GM18507 (cell line): Measurements from ENCODE around the gene UBAC2.

Source experiments
- DNase-seq: peaks from one replicate; pipeline ENCODE4 v3.0.0; 2011; ENCODE audit warnings: low read depth; ENCODE audit not compliant: insufficient read length; ENCODE audit errors: extremely low spot score
- FAIRE-seq: peaks from 2 replicates; lab custom pipeline; 2011; peaks lifted over from hg19 to GRCh38; lab: Jason Lieb, UNC

Gene UBAC2

DNA sequence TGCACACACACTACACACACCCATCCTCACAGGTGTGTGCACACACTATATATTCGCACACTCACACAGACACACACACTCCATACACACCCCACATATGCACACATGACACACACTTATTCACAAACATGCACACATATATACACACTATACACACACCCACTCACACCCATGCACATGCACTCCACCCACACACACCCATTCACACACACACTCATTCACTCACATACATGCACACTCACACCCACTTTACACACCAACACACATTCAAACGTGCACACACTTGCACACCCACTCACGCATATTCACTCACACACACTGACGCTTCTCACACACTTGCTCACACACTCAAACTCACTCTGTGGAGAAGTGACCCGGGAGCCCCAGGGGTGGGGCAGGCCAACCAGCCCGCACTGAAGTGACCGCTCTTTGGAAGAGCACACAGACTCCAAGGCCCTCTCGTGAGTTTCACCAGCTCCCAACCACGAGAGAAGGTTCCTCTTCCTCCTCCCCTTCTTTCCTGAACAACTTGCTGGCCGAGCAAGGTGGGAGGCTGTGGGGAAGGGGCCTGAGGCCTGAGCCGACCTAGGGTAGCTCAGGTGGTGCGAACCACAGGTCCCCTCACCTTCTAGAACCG, 214.5 kb downstream of the UBAC2 start:
- DNase-seq = no peak
- FAIRE-seq = no peak

DNA sequence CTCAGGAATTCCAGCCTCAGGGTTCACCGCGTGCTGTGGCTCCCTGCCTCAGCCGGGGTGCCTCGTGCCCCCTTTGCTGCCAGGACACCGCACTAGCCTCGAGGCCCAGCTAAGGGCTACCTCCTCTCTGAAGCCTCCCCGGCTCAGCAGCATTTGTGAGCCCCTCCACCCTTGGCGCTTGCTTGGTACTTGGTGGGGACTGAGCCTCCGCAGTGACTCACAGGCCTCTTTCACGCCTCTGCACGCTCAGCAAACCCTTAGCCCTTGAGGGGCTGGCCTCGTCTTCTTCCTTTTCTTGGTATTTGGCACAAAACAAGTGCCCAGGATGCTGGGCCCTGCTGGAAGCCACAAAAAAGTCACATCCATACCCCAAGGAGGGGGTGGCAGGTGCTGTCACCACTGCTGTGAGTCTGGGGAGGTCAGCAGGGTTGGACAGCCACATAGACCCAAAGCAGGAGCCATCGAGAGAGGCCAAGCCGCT, 215.2 kb downstream of the UBAC2 start:
- no peak for FAIRE-seq
- DNase-seq = no peak

DNA sequence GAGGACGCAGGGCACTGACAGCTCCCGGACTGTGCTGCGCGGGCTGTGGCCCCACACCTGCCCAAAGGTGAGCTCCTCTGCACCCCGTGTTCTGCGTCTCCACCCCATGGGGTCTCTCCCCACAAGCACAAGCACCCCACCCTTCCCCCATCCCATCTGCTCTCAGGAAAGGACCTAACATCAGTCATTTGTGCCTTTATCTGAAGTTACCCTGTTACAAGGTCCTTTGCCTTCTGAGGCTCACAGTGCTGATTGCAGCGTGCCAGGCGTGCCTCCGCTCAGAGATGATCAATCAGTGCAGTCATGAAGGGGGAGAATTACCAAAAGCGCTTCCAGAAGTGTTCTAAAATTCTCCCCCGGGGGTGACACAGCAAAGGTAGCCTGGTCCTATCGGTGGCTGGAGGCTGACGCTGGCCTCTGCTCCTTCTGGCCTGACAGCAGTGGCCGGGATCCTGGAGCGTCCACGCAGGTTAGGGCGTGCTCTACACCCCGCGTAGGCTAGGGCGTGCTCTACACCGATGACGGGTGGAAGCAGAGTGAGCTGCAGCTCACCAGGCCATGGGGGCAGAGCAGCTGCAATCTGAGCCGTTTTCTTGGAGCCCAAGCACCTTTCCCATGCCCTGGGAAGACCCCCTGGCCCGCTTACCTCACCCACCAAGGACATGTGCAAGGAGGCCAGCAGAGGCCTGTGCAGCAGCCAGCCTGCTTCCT, 215.9 kb downstream of the UBAC2 start:
- DNase-seq = no peak
- FAIRE-seq = no peak

DNA sequence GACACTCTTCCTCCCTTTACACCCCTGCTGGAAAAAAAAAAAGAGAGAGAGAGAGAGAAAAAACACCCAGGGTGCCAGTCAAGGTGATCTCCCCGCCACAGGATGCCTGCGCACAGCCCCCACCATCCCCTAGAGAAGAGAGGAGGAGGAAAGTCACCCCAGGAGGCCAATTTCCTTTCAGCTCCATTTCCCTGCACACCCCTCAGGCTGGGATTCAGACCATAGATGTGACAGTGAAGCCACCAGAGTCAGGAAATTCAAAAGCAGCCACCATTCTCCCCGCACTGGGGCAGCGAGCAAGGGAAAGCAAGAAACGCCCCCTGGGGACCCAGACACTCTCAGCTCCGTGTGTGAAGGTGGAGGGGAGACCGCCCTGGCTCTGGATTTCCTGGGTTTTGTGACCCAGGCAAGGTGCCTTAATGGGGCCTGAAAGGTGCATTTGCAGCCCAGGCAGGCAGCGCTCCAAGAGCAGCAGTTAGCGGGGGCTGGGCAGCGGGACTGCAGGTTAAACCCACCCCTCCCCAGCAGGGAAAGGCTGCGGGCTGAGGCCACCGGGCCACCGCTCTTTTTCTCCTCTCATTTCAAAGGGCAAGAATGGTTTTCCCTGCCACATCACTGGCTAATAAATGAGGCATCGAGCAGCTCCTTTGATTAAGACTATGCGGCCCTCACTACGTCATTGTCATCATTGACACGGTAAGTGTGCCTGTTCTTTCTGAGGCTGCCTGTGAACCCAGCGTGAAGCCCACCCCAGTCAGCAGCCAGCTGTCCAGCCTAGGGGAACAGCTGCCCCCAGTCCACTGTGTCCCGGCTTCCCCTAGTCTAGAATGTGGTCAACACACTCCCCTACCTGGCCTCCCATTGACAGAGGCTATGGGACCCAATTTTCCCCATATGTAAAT, 216.8 kb downstream of the UBAC2 start:
- FAIRE-seq = no peak
- no peak for DNase-seq

DNA sequence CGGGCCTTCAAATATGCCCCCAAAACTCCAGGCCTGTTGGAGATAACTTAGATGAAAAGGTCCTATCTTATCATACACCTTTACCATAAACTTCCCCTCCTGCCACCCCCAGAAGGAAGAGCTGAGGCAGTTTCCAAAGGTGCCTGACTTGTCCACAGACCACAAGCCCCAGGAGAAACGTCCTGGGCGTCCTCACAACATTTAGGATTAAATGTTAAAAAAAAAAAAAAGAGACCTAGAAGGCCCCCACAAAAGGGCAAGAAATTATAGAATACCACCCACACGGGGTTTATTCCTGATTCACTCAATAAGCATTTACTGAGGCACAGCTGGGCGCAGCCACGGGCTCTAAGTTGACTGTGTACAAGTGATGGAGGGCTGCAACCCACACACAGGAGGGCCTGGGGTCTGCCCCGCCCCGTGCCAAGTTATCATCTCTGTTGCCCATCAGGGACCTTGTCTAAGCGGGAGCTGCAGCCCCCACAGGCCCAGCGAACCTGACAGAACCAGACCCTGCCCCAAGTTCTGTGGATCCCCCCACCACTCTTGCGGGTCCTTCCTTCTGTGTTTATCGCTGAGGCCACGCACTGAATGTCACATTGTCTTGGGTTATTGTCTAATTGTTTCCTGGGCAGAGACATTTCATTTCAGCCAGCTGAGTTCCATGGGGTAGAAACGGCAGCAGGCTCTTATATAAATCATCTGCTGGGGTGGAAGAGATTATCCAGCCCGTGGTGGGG, 217.6 kb downstream of the UBAC2 start:
- FAIRE-seq (no peak), DNase-seq (no peak)

DNA sequence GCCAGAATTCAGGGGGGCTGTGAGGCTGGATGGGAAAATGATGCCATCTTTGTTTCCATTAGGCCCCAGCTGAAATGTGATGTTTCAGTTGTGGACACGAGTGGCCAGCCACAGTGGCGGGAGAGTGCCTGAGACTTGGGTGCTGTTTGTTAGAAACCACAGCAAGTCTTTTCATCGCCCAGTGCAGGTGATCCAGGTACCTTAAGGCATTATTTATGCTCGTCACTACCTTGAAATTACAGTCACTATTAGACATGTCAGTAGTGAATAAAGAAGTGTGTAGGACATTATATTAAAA, 218.1 kb downstream of the UBAC2 start:
- DNase-seq (no peak), FAIRE-seq (no peak)

DNA sequence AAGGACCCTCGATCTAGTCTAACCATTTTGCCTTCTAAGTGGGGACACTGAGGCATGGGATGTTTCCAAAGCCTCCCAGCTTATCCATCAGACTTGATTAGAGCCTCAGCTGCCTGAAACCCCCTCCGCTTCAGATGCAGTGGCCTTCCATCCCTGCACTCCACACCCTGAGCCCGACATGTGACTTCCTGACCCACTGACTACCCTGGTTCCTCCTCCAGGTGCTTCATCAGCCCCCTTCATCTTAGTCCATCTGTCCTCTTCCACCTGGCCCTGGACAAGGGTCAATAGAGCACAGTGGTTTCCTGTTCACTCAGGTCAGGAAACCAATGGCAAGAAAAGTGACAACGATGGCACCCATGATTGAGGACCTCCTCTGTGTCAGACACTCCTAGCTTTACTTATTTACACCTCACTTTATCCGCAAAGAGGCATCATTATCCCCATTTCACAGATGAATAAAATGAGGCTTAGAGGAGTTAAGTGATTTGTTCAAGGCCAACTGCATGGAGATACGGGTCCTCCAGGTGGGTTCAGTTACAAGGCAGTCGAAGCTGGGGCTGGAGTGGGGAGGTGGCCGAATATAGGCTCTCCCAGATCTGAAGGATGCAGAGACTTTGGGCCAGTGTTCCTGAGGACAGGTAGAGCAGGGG, 219.1 kb downstream of the UBAC2 start:
- no peak for FAIRE-seq
- no peak for DNase-seq

DNA sequence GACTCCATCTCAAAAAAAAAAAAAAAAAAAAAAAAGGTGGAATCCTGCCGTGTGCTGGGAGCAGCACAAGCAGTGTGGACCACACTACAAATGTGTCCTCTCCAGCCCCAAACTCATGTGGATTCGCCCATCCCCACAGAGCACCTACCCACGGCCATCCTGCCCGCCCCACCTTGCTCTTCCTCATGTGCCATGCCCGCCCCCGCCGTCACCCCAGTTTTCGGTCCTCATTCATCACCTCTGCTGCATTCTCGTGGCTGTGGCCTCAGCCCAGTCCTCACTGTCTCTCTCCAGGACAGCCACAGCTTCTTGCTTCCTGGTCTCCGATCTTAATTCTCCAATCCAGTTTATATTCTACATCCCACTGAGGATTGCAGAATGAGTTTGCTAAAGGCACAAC, 220.6 kb downstream of the UBAC2 start:
- DNase-seq = no peak
- peak; percentile 54 for FAIRE-seq

DNA sequence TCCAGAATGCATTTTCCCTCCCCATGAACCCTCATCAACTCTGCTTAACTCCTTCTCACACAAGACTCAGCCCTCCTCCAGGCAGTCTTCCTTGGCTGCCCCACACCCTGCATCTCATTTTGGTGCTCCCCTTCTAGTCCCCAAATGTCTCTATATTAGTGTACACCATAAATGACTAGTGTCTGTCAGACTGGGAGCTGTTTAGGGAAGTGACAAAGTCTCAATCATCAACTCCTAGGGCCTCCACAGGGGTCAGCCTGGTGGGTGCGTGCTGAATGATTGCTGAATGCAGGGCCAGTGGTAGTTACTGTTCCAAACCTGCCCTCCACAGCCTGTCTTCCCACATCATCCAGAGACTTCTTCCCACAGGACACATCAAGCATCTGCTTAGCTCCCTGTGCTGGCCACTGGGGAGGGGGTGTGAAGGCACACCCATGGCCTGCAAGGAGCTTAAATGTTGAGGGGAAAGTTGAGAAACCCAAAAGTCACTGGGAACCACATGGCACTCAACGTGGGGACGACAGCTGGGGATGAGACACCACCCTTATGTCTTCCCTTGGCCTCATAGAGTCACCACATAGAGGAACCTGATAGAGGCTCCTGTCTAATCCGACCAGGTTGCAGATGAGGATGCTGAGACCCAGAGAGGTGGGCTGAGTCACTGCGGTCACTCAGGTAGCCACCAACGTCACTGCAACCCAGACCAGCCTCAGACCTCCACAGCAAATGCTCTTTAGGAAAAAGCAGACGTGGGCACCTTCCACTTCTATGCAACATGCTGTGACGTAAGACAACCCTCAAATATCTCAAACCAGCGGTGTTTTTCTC, 221.3 kb downstream of the UBAC2 start:
- peak; percentile 79 for FAIRE-seq
- DNase-seq = no peak

DNA sequence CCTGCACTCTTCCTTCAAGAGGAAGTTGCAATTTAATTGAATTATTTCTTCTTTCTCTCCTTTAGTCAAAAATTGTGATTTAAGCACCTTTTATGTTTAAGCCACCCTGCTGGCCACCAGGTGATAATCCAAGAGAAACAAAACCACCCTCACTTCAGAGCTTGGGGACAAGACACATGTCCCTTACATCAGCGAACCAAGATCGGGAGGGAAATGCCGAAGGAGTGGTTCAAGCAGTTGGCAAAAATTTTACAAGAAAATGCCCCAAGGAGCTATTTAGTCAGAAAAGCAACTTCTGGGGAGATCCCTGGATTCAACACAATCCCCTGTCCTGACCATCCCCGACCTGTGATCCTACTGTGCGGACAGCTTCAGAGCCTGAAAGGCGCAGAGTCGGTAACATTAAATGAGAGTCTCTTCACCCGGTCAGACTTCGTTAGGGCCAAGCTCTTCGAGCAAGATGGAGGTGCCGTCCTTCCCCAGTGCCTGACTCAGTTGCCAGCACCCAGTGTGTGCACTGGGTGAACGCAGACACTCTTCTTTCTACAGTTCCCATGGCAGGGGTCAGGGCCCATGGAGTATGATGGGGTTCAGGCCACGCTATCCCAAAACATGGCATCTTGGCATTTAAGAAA, 222.0 kb downstream of the UBAC2 start:
- DNase-seq (no peak), FAIRE-seq (no peak)

DNA sequence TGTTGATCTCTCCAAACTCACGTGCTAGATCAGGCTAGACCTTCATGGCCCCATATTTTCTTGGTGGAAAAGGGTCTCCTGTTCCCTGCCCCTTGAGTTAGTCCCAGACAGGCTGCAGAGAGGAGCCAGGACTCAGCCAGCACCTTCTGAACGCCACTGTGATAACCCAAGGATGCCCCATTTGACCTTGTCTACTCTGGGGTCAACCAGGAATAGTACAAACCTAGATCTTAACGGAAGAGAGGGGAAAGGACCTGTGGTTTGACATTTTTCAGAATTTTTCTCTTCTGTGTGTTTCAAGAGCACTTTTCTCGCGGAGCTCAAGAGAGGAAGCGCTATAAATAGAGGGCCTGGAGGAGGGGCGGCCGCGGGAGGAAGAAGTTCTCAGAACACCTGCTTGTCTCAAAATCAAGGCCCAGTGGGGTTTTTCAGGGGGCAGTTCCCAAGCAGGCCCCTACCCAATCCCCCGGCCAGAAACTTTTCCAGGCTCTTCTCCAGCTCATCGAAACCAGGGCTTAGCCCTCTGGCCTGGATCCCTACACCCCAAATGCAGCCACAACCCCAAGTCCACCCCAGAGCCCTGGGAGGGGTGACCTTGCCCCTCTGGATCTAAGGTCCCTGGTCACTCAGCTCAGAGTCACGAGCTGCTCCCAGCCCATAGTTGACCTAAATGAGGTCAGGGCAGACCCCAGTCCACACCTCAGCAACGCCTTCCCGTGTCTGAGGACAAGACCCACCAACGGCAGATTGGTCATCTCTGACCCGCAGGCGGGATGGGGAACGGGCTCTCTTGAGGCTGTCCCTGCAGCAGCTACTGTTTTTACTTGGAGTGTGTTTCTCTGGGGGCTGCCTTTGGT, 225.1 kb downstream of the UBAC2 start:
- FAIRE-seq (peak; percentile 100), DNase-seq (no peak)

DNA sequence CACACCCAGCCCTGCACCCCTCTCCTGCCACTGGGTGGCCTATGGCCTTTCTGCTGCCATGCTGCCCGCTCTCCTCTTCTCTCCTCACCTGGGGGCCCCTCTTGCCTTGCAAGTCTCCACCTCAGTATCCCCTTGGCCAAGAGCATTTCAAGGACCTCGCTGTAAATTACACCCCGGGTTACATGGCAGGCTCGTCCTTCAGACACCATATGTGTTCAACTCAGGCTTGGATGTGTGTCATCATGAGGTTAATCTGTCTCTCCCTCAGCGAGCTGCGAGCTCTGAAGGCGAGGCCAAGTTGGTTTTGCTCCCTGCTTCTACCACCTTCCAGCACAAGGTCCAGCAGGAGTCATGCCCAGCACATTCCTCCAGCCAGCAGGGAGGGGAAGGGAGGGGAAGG, 225.8 kb downstream of the UBAC2 start:
- DNase-seq (no peak), FAIRE-seq (peak; percentile 51)

DNA sequence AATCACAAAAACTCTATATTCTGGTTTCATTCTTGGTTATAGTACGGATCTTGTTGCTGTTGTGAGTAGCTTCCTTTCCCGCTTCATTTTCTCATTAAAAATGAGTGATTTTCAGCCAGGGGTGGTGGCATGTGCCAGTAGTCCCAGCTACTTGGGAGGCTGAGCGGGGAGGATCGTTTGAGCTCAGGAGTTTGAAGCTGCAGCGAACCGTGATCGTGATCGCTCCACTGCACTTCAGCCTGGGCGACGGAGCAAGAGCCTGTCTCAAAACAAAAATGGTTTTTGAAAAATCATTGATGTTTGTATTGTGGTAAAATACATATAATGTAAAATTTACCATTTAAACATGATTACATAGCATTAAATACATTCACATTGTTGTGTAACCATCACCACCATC, 229.0 kb downstream of the UBAC2 start:
- FAIRE-seq (peak; percentile 79), DNase-seq (no peak)

DNA sequence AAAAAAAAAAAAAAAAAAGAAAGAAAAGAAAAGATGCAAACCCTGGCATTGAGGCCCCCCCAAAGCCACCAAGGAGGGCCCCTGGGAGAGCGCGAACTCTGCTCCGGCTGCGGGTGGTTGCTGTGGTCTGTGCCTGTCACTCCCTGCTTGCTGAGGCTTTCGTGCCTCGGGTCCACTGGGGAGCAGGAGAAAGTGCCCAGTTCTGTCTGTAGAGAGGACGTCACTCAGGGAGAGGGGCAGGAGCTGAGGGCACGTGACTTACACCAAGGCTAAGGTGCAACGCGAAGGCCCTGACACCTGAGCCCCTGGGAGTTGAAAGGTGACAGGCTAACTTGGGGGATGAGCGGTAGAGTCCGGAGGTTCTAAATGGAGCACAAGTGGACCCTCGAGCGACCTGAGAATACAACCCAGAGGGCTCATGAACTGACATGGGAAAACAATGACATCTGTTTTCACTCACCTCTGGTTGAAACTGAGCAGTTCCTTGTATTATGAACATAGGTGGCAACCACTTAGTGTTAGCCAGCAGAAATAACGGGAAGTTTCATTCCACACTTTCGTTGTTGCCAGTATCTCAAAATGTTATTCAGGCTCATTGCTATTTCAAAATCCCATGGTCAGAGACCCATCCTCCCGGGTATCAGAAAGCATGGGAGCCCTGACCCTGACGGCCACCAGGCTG, 231.4 kb downstream of the UBAC2 start:
- no peak for DNase-seq
- FAIRE-seq = no peak

DNA sequence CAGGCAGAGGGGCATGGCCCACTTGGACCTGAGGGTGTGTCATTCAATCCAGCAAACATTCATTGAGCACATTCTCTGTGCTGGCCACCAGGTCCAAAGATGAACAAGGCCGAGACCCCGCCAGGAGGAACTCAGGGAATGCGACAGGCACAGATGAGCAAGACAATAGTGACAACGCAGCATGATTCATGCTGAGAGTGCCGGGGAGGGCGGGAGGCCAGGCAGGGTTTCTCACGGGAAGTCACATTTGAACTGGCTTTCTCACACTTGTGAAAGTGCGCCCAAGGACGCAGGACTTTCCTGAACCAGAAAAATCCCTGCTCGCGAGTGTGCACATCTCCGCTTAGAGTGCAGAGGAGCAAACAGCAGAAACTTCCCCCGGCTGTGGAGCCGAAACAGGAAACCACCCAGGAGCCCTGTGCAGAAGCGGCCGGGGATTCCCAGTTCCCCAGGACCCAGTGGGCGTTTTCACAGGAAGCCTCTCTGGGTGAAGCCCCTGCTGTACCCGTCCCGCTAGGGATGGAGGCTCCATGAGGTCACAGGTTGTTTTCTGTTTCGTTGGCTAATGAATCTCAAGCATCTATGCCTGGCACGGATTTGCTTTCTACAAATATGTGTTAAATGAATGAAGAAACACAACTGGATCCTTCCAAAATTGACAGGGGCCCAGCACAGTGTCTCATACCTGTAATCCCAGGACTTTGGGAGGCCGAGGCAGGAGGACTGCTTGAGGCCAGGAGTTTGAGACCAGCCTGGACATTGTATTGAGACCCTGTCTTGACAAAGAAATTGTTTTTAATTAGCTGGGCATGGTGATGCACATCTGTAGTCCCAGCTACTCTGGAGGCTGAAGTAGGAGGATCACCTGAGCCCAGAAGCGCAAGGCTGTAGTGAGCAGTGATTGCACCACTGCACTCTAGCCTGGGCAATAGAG, 232.2 kb downstream of the UBAC2 start:
- FAIRE-seq = peak; percentile 99
- no peak for DNase-seq
